K562 (cell line): ENCODE data around the gene ABCC6. TPM values are rescaled to one million over a fixed set of nuclear protein-coding genes. Genes with fewer than 3 reads are reported as not detected.

Experiments
- ARID1B ChIP-seq: fragments of 450-650 bp; IDR thresholded peaks from 2 replicates; pipeline ENCODE4 v1.6.1; 2016; ENCODE audit warnings: antibody characterized with exemption, mild to moderate bottlenecking, inconsistent platforms
- BCOR ChIP-seq: fragments of 450-650 bp; IDR thresholded peaks from 2 replicates; pipeline ENCODE4 v1.6.1; 2016
- BRD4 ChIP-seq: fragments of 200-600 bp; sonication (generic); IDR thresholded peaks from 2 replicates; pipeline ENCODE4 v1.6.1; 2017; ENCODE audit warnings: inconsistent platforms
- BRD9 ChIP-seq: fragments of 450-650 bp; IDR thresholded peaks from 2 replicates; pipeline ENCODE4 v1.6.1; 2018; ENCODE audit warnings: low read depth; ENCODE audit not compliant: partially characterized antibody
- CBX8 ChIP-seq: fragments of 200-600 bp; sonication (generic); IDR thresholded peaks from 2 replicates; pipeline ENCODE4 v1.6.1; 2012; ENCODE audit warnings: borderline replicate concordance, mixed run types, low read depth, mild to moderate bottlenecking, moderate library complexity, mixed read lengths, low read length, control low read depth, inconsistent platforms; ENCODE audit not compliant: poor library complexity, severe bottlenecking; ENCODE audit errors: extremely low read depth
- COPS2 ChIP-seq: fragments of 450-650 bp; conservative IDR thresholded peaks from 2 replicates; pipeline ENCODE4 v1.6.1; 2016; ENCODE audit warnings: mild to moderate bottlenecking, moderate library complexity
- DNMT1 ChIP-seq: fragments of 450-650 bp; IDR thresholded peaks from 2 replicates; pipeline ENCODE4 v1.6.1; 2016; ENCODE audit warnings: antibody characterized with exemption, mild to moderate bottlenecking
- ETV5 ChIP-seq: sonication (generic); formaldehyde crosslinking; IDR thresholded peaks from 2 replicates; pipeline ENCODE4 v1.4.0; 2020; ENCODE audit warnings: low read depth, mild to moderate bottlenecking, missing genetic modification reagents
- LEF1 ChIP-seq: fragments of 450-650 bp; IDR thresholded peaks from 2 replicates; pipeline ENCODE4 v1.6.1; 2016; ENCODE audit warnings: mild to moderate bottlenecking
- MAFK ChIP-seq: IDR thresholded peaks from 2 replicates; pipeline ENCODE4 v1.6.1; 2011; ENCODE audit warnings: low read length, improper control_type of control experiment
- MAZ ChIP-seq, 2 experiments: fragments of 450-650 bp in 1 of 2; sonication (generic) in 1 of 2; formaldehyde crosslinking; IDR thresholded peaks in 1 of 2; conservative IDR thresholded peaks in 1 of 2; 2 replicates each; pipeline versions ENCODE4 v1.4.0 to v1.5.0; 2020; ENCODE audit warnings: mild to moderate bottlenecking in 1 of 2, missing genetic modification reagents in 1 of 2
- MXI1 ChIP-seq: IDR thresholded peaks from 2 replicates; pipeline ENCODE4 v1.6.1; 2011; ENCODE audit warnings: low read depth, mild to moderate bottlenecking, improper control_type of control experiment, low read length
- NCOA2 ChIP-seq, 2 experiments: fragments of 450-650 bp; IDR thresholded peaks; 2 replicates each; pipeline ENCODE4 v1.6.1; 2018; ENCODE audit warnings: mild to moderate bottlenecking in 2 of 2, moderate library complexity in 1 of 2; ENCODE audit not compliant: partially characterized antibody in 2 of 2
- NEUROD1 ChIP-seq: fragments of 150-350 bp; IDR thresholded peaks from 2 replicates; pipeline ENCODE4 v1.6.1; 2014; ENCODE audit warnings: borderline replicate concordance, low read length, low read depth; ENCODE audit not compliant: partially characterized antibody
- NFRKB ChIP-seq: fragments of 450-650 bp; IDR thresholded peaks from 2 replicates; pipeline ENCODE4 v1.6.1; 2016; ENCODE audit warnings: low read depth
- OTX1 ChIP-seq: fragments of 450-650 bp; formaldehyde crosslinking; IDR thresholded peaks from 2 replicates; pipeline ENCODE4 v1.4.0; 2022; ENCODE audit warnings: mild to moderate bottlenecking
- PML ChIP-seq: IDR thresholded peaks from 2 replicates; pipeline ENCODE4 v1.6.1; 2012; ENCODE audit warnings: low read length, inconsistent platforms
- POLR2AphosphoS5 ChIP-seq: IDR thresholded peaks from 2 replicates; pipeline ENCODE4 v1.6.1; 2011; ENCODE audit warnings: mild to moderate bottlenecking, low read depth, low read length, moderate library complexity; ENCODE audit not compliant: control insufficient read depth, insufficient read depth
- RBFOX2 ChIP-seq: fragments of 200-400 bp; formaldehyde crosslinking; IDR thresholded peaks from 2 replicates; pipeline ENCODE4 v1.6.1; 2017; ENCODE audit warnings: low read depth, mild to moderate bottlenecking, low read length, moderate library complexity
- SLC30A9 ChIP-seq: fragments of 250-450 bp; sonication (Bioruptor Pico); IDR thresholded peaks from 2 replicates; pipeline ENCODE4 v1.8.0; 2022; ENCODE audit warnings: mild to moderate bottlenecking, moderate library complexity
- SMARCA4 ChIP-seq: fragments of 450-650 bp; IDR thresholded peaks from 2 replicates; pipeline ENCODE4 v1.6.1; 2016
- SMARCB1 ChIP-seq: IDR thresholded peaks from 2 replicates; pipeline ENCODE4 v1.6.1; 2011; ENCODE audit warnings: improper control_type of control experiment, low read depth; ENCODE audit not compliant: insufficient read length
- SRSF7 ChIP-seq: fragments of 200-400 bp; formaldehyde crosslinking; optimal IDR thresholded peaks from 2 replicates; pipeline ENCODE3; 2017; ENCODE audit warnings: mild to moderate bottlenecking, low read depth, low read length
- TAL1 ChIP-seq: fragments of 450-650 bp; IDR thresholded peaks from 2 replicates; pipeline ENCODE4 v1.6.1; 2016; ENCODE audit warnings: mild to moderate bottlenecking
- TRIM28 ChIP-seq: fragments of 450-650 bp; IDR thresholded peaks from 2 replicates; pipeline ENCODE4 v1.6.1; 2017
- ZNF134 ChIP-seq: fragments of 250-450 bp; sonication (Bioruptor Pico); conservative IDR thresholded peaks from 2 replicates; pipeline ENCODE4 v1.4.0; 2020
- ZNF143 ChIP-seq: sonication (generic); formaldehyde crosslinking; IDR thresholded peaks from 2 replicates; pipeline ENCODE4 v1.9.0; 2022; ENCODE audit warnings: mild to moderate bottlenecking, missing genetic modification reagents
- polyA plus RNA-seq, 8 experiments: library from polyadenylated mRNA; depleted of rRNA in 4 of 8; stranded (reverse) in 5 of 8; unstranded in 3 of 8; fragments of >200 nt; fragmentation: Nextera tagmentation in 2 of 8; fragmentation: Illumina TruSeq in 1 of 8; extraction: Ambion mirVana in 2 of 8; extraction: Trizol in 1 of 8; gene quantifications; 2 replicates each; pipeline versions ENCODE4 v1.2.1 to v1.2.3, GENCODE V29; 2011 to 2014; ENCODE audit warnings: inconsistent platforms in 1 of 8, missing spikeins in 1 of 8
- total RNA-seq, 7 experiments: library from RNA; depleted of rRNA in 6 of 7; stranded (reverse); fragments of >200 nt in 6 of 7; fragmentation: Illumina TruSeq in 2 of 7; extraction: Trizol in 2 of 7; gene quantifications; 2 replicates each; pipeline versions ENCODE4 v1.2.1 to v1.2.3, GENCODE V29; 2011 to 2021; ENCODE audit warnings: low replicate concordance in 1 of 7
- TF ChIP-seq, protein P1 (sequence below): IDR thresholded peaks from 2 replicates; pipeline ENCODE4 v1.6.1; 2012; ENCODE audit warnings: low read depth, low read length, improper control_type of control experiment, borderline replicate concordance
- TF ChIP-seq, protein P2 (sequence below): fragments of 450-650 bp; IDR thresholded peaks from one replicate; pipeline ENCODE4 v1.6.1; 2018; ENCODE audit warnings: mild to moderate bottlenecking, moderate library complexity; ENCODE audit not compliant: partially characterized antibody

ABCC6 gene
- total and polyA plus RNA-seq, 9 of the 15 experiments (the other 6 are each of a cell fraction or from before 2014, with no cell fraction given), result 0.03 to 0.46 (median 0.07) TPM; not detected in 4

DNA sequence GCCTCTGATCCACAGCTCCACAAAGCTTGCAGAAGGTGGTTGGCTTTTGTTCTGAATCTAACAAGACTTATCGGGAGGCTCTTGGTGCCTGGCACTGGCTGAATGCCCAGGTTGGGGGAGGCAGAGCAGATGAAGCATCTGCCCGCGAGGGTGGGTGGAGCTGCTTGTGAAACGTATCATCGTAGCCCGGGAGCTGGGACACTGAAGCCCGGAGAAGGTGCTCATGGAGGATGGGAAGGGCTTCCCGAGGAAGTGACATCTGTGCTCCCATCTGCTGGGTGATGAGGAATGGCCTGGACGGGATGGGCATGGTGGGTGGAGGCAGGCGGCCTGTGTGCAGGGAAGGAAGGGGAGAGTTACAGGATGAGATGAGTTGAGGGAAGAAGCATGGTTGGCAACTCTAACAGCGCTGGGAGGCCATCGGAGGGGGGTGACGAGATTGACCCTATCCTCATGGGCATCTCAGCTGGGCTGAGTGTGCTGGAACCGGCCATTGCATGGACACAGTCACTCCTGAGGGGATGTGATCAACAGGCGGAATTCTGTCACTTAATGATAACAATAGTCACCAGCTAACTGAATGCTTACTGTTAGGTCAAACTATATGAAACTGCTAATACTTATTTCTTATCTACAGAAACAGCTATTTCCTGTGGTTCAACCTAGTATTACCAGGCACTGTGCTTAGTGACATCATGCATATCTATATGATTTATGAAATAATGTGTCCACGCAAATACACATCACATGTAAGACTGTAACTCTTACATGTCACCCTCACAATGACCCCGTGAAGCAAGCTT is 102.7 kb downstream of the ABCC6 start (continued):
- no peak for TF ChIP-seq MAFK
- peak; percentile 60 for TF ChIP-seq LEF1
- TF ChIP-seq, protein P1, sequence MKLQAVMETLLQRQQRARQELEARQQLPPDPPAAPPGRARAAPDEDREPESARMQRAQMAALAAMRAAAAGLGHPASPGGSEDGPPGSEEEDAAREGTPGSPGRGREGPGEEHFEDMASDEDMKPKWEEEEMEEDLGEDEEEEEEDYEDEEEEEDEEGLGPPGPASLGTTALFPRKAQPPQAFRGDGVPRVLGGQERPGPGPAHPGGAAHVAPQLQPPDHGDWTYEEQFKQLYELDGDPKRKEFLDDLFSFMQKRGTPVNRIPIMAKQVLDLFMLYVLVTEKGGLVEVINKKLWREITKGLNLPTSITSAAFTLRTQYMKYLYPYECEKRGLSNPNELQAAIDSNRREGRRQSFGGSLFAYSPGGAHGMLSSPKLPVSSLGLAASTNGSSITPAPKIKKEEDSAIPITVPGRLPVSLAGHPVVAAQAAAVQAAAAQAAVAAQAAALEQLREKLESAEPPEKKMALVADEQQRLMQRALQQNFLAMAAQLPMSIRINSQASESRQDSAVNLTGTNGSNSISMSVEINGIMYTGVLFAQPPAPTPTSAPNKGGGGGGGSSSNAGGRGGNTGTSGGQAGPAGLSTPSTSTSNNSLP, result 0 out of 2 replicates have a peak, but pooled peaks have one; percentile 61
- no peak for TF ChIP-seq SLC30A9 (CRISPR knock-in tag)
- no peak for TF ChIP-seq ZNF134 (CRISPR knock-in tag)
- no peak for TF ChIP-seq MXI1
- TF ChIP-seq NCOA2 (IDR thresholded peaks at IDR 0.05; ENCODE audit: partially characterized antibody in 2 of 2), result peak in 1 of 2 experiments; percentile 55
- TF ChIP-seq SMARCB1, result no peak
- TF ChIP-seq BRD9, result peak; percentile 68
- TF ChIP-seq ZNF143 (CRISPR knock-in tag), result no peak
- TF ChIP-seq BCOR, result no peak
- peak; percentile 92 for TF ChIP-seq ARID1B
- TF ChIP-seq PML, result peak; percentile 60
- no peak for TF ChIP-seq OTX1 (CRISPR knock-in tag)
- peak in 1 of 2 experiments; percentile 63; a peak in 2 of 4 replicates for TF ChIP-seq MAZ (CRISPR knock-in tag; conservative IDR thresholded peaks at IDR 0.05 in 1 of 2, IDR thresholded peaks at IDR 0.05 in 1 of 2)
- TF ChIP-seq ETV5 (CRISPR knock-in tag), result peak; percentile 74; the same call in 1 of the 2 replicates
- no peak for TF ChIP-seq COPS2
- TF ChIP-seq BRD4, result no peak
- peak; percentile 40; the same call in 1 of the 2 replicates for TF ChIP-seq POLR2AphosphoS5
- TF ChIP-seq TRIM28, result no peak
- TF ChIP-seq CBX8, result no peak
- TF ChIP-seq, protein P2, sequence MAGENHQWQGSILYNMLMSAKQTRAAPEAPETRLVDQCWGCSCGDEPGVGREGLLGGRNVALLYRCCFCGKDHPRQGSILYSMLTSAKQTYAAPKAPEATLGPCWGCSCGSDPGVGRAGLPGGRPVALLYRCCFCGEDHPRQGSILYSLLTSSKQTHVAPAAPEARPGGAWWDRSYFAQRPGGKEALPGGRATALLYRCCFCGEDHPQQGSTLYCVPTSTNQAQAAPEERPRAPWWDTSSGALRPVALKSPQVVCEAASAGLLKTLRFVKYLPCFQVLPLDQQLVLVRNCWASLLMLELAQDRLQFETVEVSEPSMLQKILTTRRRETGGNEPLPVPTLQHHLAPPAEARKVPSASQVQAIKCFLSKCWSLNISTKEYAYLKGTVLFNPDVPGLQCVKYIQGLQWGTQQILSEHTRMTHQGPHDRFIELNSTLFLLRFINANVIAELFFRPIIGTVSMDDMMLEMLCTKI, result no peak
- peak; percentile 79 for TF ChIP-seq SMARCA4
- peak; percentile 32; the same call in 1 of the 2 replicates for TF ChIP-seq RBFOX2
- TF ChIP-seq SRSF7, result no peak
- TF ChIP-seq NFRKB, result no peak
- no peak for TF ChIP-seq DNMT1
- no peak for TF ChIP-seq NEUROD1
- TF ChIP-seq TAL1, result peak; percentile 87
